H4 (cell line): Measurements from ENCODE around the gene MICOS13. TPM values are rescaled to one million over a fixed set of nuclear protein-coding genes. Genes with fewer than 3 reads are reported as not detected.

Experiments
- DNase-seq: peaks from one replicate; pipeline ENCODE4 v3.0.0-alpha.2; 2015; ENCODE audit warnings: low spot score
- total RNA-seq: library from RNA; depleted of rRNA; stranded (reverse); fragments of >200 nt; shearing (Covaris generic); gene quantifications from 2 replicates; pipeline ENCODE4 v1.2.3, GENCODE V29; 2014

The MICOS13 gene
- total RNA-seq, 1 experiment from 2014 or later = 52.7 TPM

GRCh38 chr19:5687360-5688198, 7.3 kb upstream of the MICOS13 start:
- no peak for DNase-seq

- peak; percentile 81 for DNase-seq
Observed at GRCh38 chr19:5686647-5687359, 6.5 kb upstream of the MICOS13 start.

GRCh38 chr19:5686326-5686646, 6.0 kb upstream of the MICOS13 start:
- DNase-seq = no peak

DNA sequence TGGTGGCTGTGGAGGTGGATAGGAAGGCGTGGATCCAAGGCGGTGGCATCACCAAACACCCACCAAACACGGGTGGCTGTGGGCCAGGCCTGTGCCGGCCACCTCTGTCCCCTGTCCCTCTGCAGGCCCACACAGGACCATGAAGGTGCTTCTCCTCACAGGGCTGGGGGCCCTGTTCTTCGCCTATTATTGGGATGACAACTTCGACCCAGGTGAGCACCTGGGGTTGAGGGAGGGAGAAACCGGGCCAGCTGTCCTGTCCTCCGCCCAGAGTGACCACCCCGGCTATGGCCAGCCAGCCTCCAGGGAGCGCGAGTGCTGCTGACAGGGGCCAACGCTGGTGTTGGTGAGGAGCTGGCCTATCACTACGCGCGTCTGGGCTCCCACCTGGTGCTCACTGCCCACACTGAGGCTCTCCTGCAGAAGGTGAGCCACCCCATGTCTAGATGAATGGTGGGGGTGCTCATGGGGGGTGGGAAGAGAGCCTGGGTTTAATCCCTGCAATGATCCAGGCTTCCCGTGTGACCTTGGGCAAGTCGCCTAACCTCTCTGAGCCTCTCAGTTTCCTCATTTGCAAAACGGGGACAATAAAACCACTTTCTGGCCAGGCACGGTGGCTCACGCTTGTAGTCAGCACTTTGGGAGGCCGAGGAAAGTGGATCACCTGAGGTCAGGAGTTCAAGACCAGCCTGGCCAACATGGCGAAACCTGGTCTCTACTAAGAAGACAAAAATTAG, 4.5 kb upstream of the MICOS13 start:
- DNase-seq = no peak

GRCh38 chr19:5683177-5683886, 3.0 kb upstream of the MICOS13 start:
- DNase-seq = no peak

DNA sequence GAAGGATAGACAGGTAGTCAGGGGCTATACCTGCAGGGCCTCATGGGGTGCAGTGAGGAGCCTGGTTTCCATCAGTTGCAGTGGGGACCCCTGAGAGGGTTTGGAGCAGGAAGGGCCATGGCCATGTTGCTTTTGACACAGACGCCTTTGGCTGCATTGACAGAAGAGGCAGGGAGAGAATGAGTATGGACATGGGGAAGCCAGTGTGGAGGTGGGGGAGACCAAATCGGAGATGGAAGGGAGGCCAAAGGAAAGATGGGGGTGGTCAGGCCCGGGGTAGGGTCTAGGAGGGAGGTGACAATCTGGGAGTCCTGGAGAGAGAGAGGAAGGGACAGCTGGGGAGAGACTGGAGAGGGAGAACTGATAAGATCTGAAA, 1.8 kb upstream of the MICOS13 start:
- DNase-seq = no peak

DNA sequence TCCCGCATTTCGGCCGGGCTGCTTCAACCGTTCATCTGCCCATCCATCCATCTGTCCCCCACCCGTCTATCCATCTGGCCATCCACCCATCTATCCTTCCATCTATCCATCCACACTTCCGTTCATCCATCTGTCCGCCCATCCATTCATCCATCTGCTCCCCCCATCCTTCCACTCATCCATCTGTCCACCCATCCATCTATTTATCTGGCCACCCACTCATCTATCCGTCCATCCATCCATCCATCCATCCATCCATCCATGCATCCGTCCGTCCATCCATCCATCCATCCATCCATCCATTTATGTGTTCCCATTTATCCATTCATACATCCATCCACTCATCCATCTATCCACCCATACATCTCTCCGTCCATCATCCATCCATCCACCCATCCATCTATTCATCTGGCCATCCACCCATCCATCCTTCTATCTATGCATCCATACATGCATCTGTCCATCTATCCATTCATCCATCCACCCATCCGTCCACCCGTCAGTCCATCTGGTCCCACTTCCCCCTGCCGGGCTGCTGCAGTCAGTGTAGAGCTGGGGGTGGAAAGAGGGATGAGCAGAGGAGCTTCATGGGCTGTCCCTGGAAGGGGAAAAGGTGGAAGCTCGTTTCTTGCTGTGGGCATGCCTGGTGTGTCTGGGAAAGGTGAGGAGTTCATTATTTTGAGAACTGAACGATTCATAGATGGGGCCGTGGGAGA, 1.2 kb upstream of the MICOS13 start:
- DNase-seq = no peak

- no peak for DNase-seq
Observed at GRCh38 chr19:5680084-5680436, 256 bp downstream of the MICOS13 start.

DNA sequence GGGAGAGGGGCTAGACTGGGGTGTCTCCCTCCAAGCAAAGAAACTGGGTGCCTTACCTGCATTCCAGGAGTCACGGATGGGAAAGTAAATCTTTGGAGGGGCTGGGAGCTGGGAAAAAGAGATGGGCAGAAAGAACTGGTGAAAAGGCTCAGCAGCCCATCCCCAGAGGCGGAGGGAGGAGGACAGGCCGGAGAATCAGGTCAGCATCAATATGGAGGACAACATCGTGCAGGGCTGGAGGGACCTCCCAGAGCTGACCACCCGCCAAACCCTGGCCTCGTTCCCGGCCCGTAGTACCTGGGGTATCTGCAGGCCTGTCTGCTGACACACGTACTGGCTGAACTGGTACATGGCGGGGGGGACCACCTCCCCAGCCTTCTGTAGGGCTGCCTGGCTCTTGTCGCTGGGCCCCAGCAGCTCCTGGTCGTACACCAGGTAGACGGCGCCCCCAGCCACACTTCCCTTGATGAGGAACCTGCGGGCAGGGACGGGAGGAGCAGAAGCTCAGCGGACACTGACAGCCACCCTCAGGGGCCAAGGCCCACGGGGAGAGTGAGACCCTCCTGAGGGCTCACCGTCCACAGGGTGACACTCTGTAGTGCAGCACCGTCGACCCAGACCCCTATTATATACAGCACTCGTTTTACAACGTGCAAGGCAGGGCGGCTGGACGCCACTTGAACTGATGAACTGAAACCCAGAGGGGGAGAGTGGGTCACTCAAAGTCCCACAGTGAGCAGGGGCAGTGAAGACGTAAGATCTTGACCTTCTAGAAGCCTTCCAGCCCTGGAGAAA, 830 bp downstream of the MICOS13 start:
- peak; percentile 2 for DNase-seq

GRCh38 chr19:5678071-5678718, 2.1 kb downstream of the MICOS13 start:
- no peak for DNase-seq

- no peak for DNase-seq
Observed at GRCh38 chr19:5677580-5677979, 2.7 kb downstream of the MICOS13 start.

GRCh38 chr19:5677136-5677535, 3.2 kb downstream of the MICOS13 start:
- no peak for DNase-seq

DNA sequence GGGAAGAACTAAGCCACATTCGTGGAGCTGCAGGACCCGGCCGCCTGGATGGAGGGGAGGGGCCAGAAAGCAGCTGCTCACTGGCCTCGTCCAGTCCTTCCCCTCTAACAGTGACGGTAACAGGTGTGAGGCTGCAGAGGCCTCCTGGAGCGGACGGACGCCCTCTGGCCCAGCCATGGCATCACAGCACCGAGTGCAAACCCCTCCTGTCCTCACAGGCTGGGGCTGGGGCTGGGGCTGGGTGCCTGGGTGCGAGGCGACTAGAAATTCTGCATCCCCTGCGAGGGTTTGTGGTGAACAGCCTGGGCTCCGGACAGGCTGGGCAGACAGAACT, 3.6 kb downstream of the MICOS13 start:
- no peak for DNase-seq

GRCh38 chr19:5676105-5676771, 4.1 kb downstream of the MICOS13 start:
- DNase-seq = no peak

DNA sequence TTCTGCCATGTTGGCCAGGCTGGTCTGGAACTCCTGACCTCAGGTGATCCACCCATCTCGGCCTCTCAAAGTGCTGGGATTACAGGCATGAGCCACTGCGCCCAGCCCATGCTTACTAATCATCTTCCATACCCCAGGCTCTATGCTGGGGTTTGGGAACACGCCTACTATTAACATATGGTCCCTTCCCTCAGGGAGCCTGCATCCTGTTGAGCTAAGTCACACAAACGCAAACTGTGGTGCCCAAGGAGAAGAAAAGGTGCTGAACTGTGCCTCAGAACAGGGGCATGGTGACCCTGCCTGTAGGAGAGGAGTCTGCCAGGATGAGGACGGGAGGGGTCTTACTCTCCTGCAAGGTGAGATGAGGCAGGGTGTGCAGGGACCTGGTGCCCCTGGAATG, 5.6 kb downstream of the MICOS13 start:
- no peak for DNase-seq

- DNase-seq = no peak
Observed at GRCh38 chr19:5673752-5674151, 6.6 kb downstream of the MICOS13 start.

GRCh38 chr19:5672708-5673459, 7.4 kb downstream of the MICOS13 start:
- DNase-seq = no peak

- no peak for DNase-seq
Observed at GRCh38 chr19:5671600-5671999, 8.7 kb downstream of the MICOS13 start.

DNA sequence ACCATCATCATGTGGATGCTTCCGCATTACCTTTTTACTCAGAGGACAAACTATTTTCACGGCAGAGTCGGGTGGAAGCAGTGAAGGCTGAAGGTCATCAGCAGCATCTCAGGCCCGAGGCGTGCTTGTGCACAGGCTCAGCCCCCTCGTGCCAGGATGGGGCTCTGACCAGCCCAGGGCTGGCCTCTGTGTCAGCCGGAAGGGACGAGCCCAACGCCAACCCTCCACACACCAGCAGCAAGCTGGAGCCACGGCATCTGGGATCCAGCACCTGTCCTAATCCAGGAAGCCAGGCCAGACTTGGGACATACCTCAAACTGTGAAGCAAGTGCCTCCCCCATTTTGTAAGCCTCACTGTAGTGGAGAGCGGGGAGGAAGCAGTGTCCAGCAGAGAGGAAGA, 11.1 kb downstream of the MICOS13 start:
- DNase-seq = no peak
